Myocyte (in vitro differentiated cells): ENCODE data around the gene JARID2. TPM values are rescaled to one million over a fixed set of nuclear protein-coding genes. Genes with fewer than 3 reads are reported as not detected.
"Not testable (repeated sequence)": the region's sequence is repeated elsewhere in the genome, so short reads cannot be mapped to it uniquely, and the experiment has no call there.

Source experiments
- DNase-seq: peaks from one replicate; pipeline ENCODE4 v3.0.0-alpha.2; 2012; ENCODE audit warnings: low read depth
- total RNA-seq: library from RNA; depleted of rRNA; stranded (reverse); fragments of >200 nt; gene quantifications from 2 replicates; pipeline ENCODE4 v1.2.3, GENCODE V29; 2014

The JARID2 gene
- total RNA-seq, 1 donor from 2014 or later: 10.1 TPM

- no peak for DNase-seq
Observed at GRCh38 chr6:15533379-15534026, 287.6 kb downstream of the JARID2 start.

- no peak for DNase-seq
Observed at GRCh38 chr6:15534974-15535373, 289.1 kb downstream of the JARID2 start.

GRCh38 chr6:15535495-15536197 lies 289.8 kb downstream of the JARID2 start:
- no peak for DNase-seq

- DNase-seq: peak; percentile 67
Observed at GRCh38 chr6:15536198-15536955, 290.5 kb downstream of the JARID2 start.

GRCh38 chr6:15538106-15538505 lies 292.2 kb downstream of the JARID2 start:
- DNase-seq: no peak

- DNase-seq: no peak
Observed at GRCh38 chr6:15538766-15539495, 293.1 kb downstream of the JARID2 start.

- DNase-seq: no peak
Observed at GRCh38 chr6:15539722-15540270, 293.9 kb downstream of the JARID2 start.

GRCh38 chr6:15543332-15543917 lies 297.6 kb downstream of the JARID2 start:
- not testable (repeated sequence) for DNase-seq

- no peak for DNase-seq
Observed at GRCh38 chr6:15544321-15544900, 298.5 kb downstream of the JARID2 start.

- DNase-seq: no peak
Observed at GRCh38 chr6:15546591-15546990, 300.7 kb downstream of the JARID2 start.

GRCh38 chr6:15547400-15547799 lies 301.5 kb downstream of the JARID2 start:
- DNase-seq: no peak

GRCh38 chr6:15549371-15549770 lies 303.5 kb downstream of the JARID2 start:
- DNase-seq: peak; percentile 13

- DNase-seq: no peak
Observed at GRCh38 chr6:15550546-15551123, 304.8 kb downstream of the JARID2 start.

- no peak for DNase-seq
Observed at GRCh38 chr6:15551262-15551661, 305.4 kb downstream of the JARID2 start.

- DNase-seq: no peak
Observed at GRCh38 chr6:15551798-15552197, 305.9 kb downstream of the JARID2 start.

- DNase-seq: no peak
Observed at GRCh38 chr6:15553031-15553430, 307.2 kb downstream of the JARID2 start.

GRCh38 chr6:15553736-15554294 lies 307.9 kb downstream of the JARID2 start:
- DNase-seq: peak; percentile 21

- DNase-seq: no peak
Observed at GRCh38 chr6:15554728-15555100, 308.8 kb downstream of the JARID2 start.

GRCh38 chr6:15555101-15556038 lies 309.5 kb downstream of the JARID2 start:
- DNase-seq: no peak
